ENCODE measurements around the gene FXN.

FXN gene

DNA sequence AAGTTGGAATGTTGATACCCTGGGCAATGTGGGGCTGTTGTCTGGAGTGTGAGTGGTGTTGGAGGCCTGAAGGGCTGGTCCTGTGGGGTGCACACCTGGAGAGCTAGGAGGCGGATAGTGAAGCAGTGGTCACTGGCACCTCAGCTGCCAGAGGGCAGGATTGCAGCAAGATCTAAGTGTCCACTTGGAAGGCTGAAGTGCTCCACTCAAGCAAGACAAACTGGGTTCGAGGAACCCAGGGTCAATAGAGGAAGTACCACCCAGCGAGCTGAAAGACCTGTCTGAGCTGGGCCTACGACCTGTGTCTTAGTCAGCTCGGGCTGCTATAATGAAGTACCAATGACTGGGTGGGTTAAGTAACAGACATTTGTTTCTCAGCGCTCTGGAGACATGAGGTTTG lies 98.9 kb downstream of the FXN start:
- DNase-seq (ENCODE audit: low read depth), result no peak
- no peak overlapping the region for H3K4me3 ChIP-seq (ENCODE audit: low read depth, low read length)
- no peak for TF ChIP-seq CTCF (IDR thresholded peaks at IDR 0.05; ENCODE audit: control insufficient read depth, extremely low read depth, insufficient read depth)

- DNase-seq (ENCODE audit: low read depth), result no peak
- H3K4me3 ChIP-seq (ENCODE audit: low read depth, low read length), result no peak overlapping the region
- TF ChIP-seq CTCF (IDR thresholded peaks at IDR 0.05; ENCODE audit: control insufficient read depth, extremely low read depth, insufficient read depth), result no peak
These were observed 100.6 kb downstream of the FXN start for GRCh38 chr9:69136185-69136584.

- no peak overlapping the region for H3K4me3 ChIP-seq (ENCODE audit: low read depth, low read length)
- no peak for DNase-seq (ENCODE audit: low read depth)
- TF ChIP-seq CTCF (IDR thresholded peaks at IDR 0.05; ENCODE audit: control insufficient read depth, extremely low read depth, insufficient read depth), result no peak
These were observed 101.2 kb downstream of the FXN start for GRCh38 chr9:69136779-69137178.

GRCh38 chr9:69137311-69137710 lies 101.8 kb downstream of the FXN start:
- no peak for TF ChIP-seq CTCF (IDR thresholded peaks at IDR 0.05; ENCODE audit: control insufficient read depth, extremely low read depth, insufficient read depth)
- DNase-seq (ENCODE audit: low read depth), result no peak

GRCh38 chr9:69139596-69139995 lies 104.0 kb downstream of the FXN start:
- no peak for DNase-seq (ENCODE audit: low read depth)
- H3K4me3 ChIP-seq (ENCODE audit: low read depth, low read length), result no peak overlapping the region
- TF ChIP-seq CTCF (IDR thresholded peaks at IDR 0.05; ENCODE audit: control insufficient read depth, extremely low read depth, insufficient read depth), result no peak

More at GRCh38 chr9:69137311-69137710, 101.8 kb downstream of the FXN start:
- no peak overlapping the region for H3K4me3 ChIP-seq (ENCODE audit: low read depth, low read length)

GRCh38 chr9:69140123-69140735 lies 104.7 kb downstream of the FXN start:
- TF ChIP-seq CTCF (IDR thresholded peaks at IDR 0.05; ENCODE audit: control insufficient read depth, extremely low read depth, insufficient read depth), result no peak
- H3K4me3 ChIP-seq (ENCODE audit: low read depth, low read length), result no peak overlapping the region
- no peak for DNase-seq (ENCODE audit: low read depth)

DNA sequence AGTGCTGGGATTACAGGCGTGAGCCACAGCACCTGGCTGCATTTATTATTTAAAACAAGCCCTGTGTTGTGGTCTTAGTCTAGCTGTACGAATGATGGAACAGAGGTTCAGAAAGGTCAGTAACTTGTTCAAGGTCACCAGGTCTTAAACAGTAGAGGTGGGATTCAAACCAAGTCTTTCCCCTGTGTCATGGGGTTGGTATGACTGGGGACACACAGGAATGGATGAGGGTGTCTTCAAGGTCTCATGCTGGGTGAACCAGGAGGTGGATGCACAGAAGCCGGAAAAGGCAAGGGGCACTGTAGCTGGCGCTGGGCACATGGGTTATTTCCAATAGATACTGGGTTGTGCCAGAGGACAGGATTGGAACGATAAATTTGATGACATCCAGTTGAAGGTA lies 106.3 kb downstream of the FXN start:
- TF ChIP-seq CTCF (IDR thresholded peaks at IDR 0.05; ENCODE audit: control insufficient read depth, extremely low read depth, insufficient read depth), result no peak
- H3K4me3 ChIP-seq (ENCODE audit: low read depth, low read length), result no peak overlapping the region

More for the DNA sequence above, 106.3 kb downstream of the FXN start:
- DNase-seq (ENCODE audit: low read depth), result no peak

Measured in LNCaP clone FGC (cell line).